C4-2B (cell line): Measurements from ENCODE around the gene ARHGAP1.

ENCODE experiments used
- ZFX ChIP-seq: fragments of 450-650 bp; IDR thresholded peaks from 2 replicates; pipeline ENCODE4 v1.6.1; 2017
- TF ChIP-seq, protein P1 (sequence below): fragments of 450-650 bp; conservative IDR thresholded peaks from 2 replicates; pipeline ENCODE4 v1.5.1; 2017; ENCODE audit warnings: mild to moderate bottlenecking

DNA sequence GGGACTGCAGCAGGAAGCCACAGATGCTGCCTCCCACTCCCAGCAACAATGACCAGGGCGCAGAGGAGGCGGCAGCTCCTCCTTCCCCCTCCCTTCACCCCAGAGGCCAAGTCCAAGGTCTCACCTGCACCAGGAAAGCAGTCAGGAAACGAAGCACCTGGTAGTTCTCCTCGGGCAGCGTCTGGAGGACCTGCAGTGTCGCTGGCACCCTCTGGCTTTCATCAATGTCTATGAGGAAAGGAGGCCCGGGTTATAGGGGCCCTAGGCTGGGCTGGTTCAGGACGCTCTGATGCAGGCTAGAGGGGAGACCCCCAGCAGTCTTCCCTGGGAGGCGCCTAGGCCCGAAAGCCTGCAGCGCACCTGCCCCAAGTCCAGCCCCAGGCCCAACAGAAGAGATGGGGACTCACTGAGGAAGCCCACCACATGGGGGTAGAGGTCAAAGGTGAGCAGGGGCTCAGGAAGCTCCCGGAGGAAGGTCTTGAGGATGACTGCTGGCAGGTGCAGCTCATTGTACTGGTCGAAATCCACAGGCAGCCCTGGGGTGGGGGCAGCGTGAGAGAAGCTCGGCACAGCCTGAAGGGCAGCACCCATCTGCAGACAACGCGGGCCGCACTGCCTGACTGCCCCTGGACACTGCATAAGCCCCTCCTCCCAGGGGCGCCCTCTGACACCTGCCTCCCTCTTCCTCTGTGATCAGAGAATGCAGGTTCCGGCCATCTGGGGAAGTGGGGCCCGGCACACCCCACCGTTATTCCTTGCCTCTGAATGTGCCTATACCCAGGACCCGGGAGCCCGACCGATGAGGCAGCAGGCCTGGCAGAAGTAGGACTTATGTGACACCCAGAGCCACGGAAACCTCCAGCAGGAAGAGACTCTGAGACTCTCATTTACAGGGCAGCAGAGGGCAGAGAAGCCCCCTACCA, 20.9 kb downstream of the ARHGAP1 start:
- TF ChIP-seq, protein P1, sequence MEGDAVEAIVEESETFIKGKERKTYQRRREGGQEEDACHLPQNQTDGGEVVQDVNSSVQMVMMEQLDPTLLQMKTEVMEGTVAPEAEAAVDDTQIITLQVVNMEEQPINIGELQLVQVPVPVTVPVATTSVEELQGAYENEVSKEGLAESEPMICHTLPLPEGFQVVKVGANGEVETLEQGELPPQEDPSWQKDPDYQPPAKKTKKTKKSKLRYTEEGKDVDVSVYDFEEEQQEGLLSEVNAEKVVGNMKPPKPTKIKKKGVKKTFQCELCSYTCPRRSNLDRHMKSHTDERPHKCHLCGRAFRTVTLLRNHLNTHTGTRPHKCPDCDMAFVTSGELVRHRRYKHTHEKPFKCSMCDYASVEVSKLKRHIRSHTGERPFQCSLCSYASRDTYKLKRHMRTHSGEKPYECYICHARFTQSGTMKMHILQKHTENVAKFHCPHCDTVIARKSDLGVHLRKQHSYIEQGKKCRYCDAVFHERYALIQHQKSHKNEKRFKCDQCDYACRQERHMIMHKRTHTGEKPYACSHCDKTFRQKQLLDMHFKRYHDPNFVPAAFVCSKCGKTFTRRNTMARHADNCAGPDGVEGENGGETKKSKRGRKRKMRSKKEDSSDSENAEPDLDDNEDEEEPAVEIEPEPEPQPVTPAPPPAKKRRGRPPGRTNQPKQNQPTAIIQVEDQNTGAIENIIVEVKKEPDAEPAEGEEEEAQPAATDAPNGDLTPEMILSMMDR, result no peak
- no peak for TF ChIP-seq ZFX
